CD1c-positive myeloid dendritic cell (primary cell): ENCODE data around the gene FAM89A.
"Not testable (repeated sequence)": the region's sequence is repeated elsewhere in the genome, so short reads cannot be mapped to it uniquely, and the experiment has no call there.

ENCODE experiments used
- DNase-seq: peaks from one replicate; pipeline ENCODE4 v3.0.0-alpha.2; 2016; ENCODE audit errors: extremely low spot score

FAM89A gene

DNA sequence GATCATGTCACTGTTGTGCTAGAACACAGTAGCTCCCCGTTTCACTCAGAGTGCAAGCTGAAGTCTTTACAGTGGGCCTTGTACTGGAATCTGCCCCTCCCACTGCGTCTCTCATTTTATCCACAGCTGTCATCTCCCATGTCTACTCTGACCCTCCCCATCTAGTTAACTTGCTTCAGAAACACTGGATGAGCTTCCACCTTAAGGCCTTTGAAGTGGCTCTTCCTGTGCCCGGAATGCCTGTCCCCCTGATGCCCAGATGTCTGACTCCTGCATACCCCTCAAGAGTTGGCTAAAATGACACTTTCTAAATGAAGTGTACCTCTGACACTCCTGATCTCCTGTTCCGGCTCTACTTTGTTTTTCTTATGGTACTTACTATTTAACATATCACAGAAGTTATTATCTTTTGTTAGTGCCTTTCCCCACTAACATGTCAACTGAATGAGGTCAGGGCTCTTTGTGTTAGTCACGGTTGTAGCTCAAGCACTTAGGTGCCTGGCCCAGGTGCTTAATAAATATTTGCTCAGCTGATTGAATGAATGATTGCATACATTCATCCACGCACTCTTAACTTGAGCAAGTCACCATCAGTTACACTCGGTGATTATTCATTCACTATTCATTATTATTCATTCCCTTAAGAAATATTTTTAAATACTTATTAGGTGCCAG, 47.8 kb downstream of the FAM89A start:
- no peak for DNase-seq

DNA sequence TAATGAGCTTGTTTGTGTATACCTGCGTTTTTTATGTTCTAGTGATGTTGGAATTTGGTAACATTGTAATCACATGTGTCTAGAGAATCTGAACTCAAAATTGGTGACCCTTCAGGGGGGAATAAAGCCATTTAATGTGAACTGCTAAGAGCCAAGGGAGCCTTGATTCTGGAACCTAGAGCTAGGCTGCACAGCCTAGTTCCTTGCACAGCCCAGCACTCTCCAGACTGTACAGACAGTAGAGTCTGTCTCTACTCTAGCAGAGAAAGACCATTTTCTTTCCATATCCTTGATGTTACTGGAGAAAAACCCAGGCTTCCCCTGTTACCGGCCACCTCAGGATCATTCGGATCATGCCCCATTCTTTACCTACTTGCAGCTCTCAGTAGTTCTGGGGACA, 52.6 kb downstream of the FAM89A start:
- no peak for DNase-seq

GRCh38 chr1:230986976-230987375, 53.1 kb downstream of the FAM89A start:
- no peak for DNase-seq

DNA sequence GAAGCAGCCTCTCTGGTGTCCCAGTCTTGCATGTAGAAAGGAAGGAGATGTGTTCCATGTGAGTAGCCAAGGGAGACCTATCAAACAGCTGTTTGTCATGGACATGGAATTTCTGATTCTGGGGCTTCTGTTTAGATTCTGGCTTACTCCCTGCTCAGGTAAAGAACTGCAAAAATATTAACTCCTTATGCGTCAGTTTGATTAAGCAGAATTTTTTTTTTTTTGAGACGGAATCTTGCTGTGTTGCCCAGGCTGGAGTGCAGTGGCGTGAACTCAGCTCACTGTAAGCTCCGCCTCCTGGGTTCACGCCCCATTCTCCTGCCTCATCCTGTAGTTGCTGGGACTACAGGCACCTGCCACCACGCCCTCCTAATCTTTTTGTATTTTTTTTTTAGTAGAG, 54.3 kb downstream of the FAM89A start:
- DNase-seq = no peak

DNA sequence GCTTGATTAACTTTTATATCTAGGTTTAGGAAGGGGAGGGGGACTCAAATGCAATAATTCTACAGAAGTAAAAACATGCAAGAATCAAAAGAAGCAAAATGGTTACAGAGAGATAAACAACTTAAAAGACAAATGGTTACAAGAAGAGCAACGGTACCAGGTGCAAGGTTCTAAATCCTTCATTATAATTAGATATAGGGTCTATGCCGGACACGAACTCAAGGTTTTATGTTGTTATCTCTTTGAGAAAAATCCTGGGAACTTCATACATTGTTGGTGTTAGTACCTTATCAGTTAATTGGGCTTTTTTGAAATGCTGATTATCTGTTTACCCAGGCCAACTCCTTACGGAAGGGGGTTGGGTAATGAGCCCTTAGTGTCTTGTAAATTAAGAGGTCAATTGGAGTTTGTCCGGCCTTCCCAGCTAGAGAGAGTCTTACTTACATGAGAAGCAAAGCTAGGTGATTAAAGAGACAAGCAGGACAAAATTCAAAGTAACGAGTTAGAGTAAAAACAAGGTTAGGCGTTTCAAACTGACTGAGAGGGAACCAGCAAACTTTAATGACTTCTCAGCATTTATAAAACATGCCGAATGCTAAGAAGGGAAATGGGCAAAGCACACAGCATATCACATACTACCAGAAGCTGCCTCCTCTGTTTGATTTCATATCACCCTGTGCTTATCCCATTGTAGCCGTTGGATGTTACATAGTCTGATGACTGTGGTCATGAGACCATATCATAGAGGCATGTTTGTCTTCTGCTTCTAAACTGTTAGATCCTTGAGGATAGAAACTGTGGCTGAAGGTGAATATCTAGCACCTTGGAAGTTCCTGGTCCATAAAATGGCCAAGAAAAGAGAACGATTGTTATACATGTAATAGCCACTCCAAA, 55.2 kb downstream of the FAM89A start:
- DNase-seq = not testable (repeated sequence)

DNA sequence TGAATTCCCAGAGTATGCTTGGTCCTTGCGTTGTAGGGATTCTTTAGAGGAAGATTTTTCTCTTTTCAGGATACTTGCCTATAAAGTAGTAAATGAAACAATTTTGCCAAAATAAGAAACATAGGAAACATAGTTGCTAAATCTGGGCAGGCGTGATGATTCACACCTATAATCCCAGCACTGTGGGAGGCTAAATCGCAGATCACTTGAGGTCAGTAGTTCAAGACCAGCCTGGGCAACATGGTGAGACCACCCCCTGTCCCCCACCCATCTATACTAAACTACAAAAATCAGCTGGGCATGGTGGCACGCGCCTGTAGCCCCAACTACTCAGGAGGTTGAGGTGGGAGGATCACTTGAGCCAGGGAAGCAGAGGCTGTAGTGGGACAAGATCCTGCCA, 56.2 kb downstream of the FAM89A start:
- DNase-seq = no peak

DNA sequence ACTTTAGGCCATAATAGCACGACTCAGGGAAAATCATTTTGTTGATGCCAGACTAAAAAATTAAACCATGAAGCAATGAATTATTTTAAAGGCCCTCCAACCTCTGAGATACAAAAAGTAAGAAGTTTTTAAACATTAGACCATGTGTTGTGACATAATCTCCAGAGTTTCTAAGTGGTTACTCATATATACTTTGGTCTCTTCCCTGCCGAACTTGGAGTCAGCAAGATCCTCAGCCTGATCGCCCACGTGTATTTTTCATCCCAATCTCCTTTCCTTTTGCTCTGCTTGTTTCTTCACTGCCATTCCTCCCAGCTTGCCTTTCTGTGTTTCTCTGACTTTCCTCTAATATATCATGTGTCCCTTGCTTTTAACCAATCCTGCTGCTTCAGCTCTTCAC, 57.4 kb downstream of the FAM89A start:
- no peak for DNase-seq

- DNase-seq = no peak
Observed at GRCh38 chr1:230979952-230980351, 60.1 kb downstream of the FAM89A start.

GRCh38 chr1:230979389-230979716, 60.7 kb downstream of the FAM89A start:
- DNase-seq = no peak

- peak; percentile 99 for DNase-seq
Observed at GRCh38 chr1:230978491-230979388, 61.3 kb downstream of the FAM89A start, which contains the start of the genes ARV1 and TTC13. TSS of gene ARV1 (plus strand) at chr1:230979094. CDS start at chr1:230979106, 12 bp downstream. TSS of gene TTC13 (minus strand) at chr1:230978861. CDS start at chr1:230978830, 31 bp downstream.

DNA sequence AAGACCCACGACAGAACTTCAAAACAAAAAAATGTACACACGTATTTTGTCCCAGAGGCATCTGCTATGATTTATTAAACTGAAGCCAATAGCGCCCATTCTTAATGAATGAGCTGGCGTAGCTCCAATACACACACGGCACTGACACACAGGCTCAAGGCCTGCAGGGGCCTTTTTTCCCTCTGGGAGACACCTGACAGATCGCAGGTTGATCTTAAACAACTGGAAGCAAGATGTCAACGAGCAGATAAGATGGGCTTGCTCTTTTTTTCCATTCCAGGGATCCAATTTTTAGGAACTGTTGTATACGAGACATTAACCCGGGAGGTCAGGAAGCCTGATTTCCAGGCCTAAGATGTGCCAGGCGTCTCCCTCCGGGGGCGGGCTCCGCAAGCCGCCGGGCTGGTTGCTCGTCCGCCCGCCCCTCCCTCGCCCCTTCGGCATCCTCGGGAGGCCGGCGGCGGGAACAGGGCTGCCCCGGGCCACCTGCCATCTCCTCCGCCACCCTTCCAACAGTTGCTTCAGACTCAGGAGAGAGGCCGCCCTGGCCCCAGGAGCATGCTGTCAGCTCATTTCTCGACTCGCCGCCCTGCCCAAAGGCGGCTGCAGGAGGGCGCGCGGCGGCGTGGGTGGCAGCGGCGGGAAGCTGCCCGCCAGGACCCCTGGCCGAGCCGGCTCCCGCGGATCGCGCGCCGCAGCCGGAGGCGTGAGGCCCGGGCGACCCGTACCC, 62.1 kb downstream of the FAM89A start:
- DNase-seq = peak; percentile 25

DNA sequence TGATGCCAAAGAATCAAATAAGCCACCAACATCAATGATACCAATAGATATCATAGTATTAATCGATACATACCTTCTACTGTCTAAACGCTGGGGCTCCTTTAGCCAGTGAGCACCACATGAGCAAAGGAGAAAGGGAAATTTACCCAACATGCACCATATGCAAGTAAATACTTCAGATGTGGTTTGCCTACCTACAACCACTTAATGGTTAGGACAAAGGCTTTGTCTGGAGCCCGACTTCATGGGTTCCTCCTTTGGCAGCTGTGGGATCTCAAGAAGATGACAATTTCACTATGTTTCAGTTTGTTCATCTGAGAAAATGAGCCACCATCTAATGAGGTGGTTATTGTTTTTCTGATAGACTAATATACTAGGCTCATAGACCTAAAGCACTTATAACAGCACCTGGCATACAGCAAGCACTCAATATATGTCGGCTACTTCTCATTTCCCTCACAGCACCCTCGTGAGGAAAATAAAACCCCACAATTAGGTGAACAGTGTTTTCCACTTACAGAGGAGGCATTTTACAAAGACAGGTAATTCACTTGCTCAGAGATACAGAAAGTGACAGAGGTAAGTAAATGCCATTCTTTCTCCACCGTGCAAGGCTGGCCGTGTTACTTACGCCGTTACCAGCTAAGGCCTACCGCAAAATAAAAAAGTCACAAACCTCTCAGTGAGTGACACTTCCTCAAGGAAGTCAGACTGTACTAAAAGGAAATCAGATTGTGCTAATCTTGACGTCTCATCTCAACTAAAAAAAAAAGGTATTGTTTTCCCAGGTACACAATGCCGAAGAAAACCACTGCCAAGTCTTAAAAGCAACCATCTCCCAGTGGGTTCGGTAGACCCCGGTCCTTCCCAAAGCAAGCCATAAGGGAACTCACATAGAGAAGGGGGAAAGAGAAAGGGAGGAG, 63.0 kb downstream of the FAM89A start:
- peak; percentile 64 for DNase-seq

DNA sequence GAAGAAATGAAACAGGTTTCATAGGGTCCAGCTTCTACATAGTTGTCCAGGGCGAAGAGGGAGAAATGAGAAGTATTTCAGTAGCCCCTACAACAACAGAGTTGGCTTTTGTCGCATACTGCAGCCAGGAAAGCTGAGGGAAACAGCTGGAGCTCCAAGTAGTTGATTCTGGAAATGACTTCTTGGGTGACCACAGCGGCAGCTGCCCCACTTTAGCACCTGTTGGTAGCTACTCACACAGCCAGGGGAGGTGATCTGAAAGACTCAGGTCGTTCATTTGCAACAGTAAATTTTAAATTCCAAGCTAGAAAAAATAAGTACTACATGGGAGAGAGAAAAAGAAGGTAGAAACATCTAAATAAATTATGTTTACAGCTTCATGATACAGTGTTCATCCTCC, 63.7 kb downstream of the FAM89A start:
- DNase-seq = no peak

GRCh38 chr1:230975636-230976035, 64.4 kb downstream of the FAM89A start:
- DNase-seq = no peak

DNA sequence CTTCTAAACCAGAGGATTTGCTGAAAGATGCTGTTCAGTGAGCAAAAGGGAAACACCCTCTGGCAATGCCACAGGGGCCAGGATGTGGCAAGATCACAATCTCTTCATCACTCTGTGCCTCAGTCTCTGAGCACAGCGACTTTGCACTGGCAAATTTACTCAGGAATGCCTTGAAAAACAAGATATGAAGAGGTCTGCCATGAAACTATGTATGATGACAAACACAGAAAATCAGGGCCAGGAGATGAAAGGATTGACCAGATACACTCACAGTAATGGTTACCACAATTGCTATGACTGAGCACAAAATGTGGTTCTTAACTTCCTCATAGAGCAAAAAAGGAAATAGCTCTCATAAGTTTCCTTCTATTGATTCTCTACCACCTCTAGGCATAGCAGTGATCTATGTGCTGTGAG, 67.2 kb downstream of the FAM89A start:
- peak; percentile 72 for DNase-seq

- no peak for DNase-seq
Observed at GRCh38 chr1:230971771-230972170, 68.3 kb downstream of the FAM89A start.

DNA sequence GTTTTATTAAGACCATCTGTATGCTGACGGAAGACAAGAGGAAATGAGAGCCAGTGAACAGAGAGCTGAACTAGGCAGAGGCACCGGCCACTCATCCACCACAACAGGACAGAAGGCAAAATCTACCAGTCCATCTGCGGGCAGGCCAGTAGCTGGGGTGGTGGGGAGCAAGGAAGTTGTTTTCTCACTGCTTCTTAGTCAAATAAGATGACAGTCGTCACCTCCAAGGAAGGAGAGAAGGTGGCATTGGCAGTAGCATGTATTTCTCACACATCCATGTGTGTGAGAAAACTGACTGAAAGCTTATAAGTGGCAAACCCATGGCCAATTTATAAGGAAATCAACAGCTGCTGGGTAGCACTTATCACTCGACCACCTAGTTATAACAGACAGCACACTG, 69.6 kb downstream of the FAM89A start:
- no peak for DNase-seq
